ENCODE results near the gene LAMTOR3. TPM values are rescaled to one million over a fixed set of nuclear protein-coding genes. Genes with fewer than 3 reads are reported as not detected.

The LAMTOR3 gene
- total RNA-seq, 1 donor from 2014 or later, result 96.7 TPM

GRCh38 chr4:99917575-99917974 lies 23.3 kb upstream of the LAMTOR3 start:
- no peak overlapping the region for H3K27ac ChIP-seq
- no peaks in the 10 kb centered on the region for H3K9me3 ChIP-seq (ENCODE audit: low read depth)
- peaks cover 25% of the 10 kb centered on the region for H3K36me3 ChIP-seq
- Mint-ChIP-seq H3K27ac (no peak overlapping the region), H3K9me3 (no peaks in the 10 kb centered on the region), H3K36me3 (peaks cover 29% of the 10 kb centered on the region), H3K4me1 (no peaks in the 10 kb centered on the region), H3K4me3 (no peak overlapping the region), H3K27me3 (ENCODE audit: insufficient read depth, low read depth) (no peaks in the 10 kb centered on the region)
- no peaks in the 10 kb centered on the region for H3F3A ChIP-seq (ENCODE audit: low read depth)
- no peak for DNase-seq (ENCODE audit: low spot score)
- TF ChIP-seq EZH2 (IDR thresholded peaks at IDR 0.05), result no peak
- TF ChIP-seq CTCF (IDR thresholded peaks at IDR 0.05), result no peak
- no peak for TF ChIP-seq EZH2phosphoT487 (IDR thresholded peaks at IDR 0.05)
- no peak overlapping the region for H3K4me3 ChIP-seq
- H3K4me1 ChIP-seq, result no peaks in the 10 kb centered on the region
- H3K4me2 ChIP-seq, result no peak overlapping the region
- H3K27me3 ChIP-seq, result no peaks in the 10 kb centered on the region
- H2AFZ ChIP-seq (replicated peaks), result no peak overlapping the region
- H4K20me1 ChIP-seq (ENCODE audit: low read depth), result no peaks in the 10 kb centered on the region
- no peaks in the 10 kb centered on the region for H3K79me2 ChIP-seq (ENCODE audit: low read depth)
- H3K9ac ChIP-seq, result no peak overlapping the region

GRCh38 chr4:99915449-99915848 lies 21.2 kb upstream of the LAMTOR3 start:
- H3K9me3 Mint-ChIP-seq, result no peaks in the 10 kb centered on the region

GRCh38 chr4:99894998-99895397 lies 771 bp upstream of the LAMTOR3 start:
- Histone ChIP-seq H3K79me2 (ENCODE audit: low read depth) (peaks cover 30% of the 10 kb centered on the region), H3K4me3 (peak overlapping the region; percentile 97), H3K9ac (peak overlapping the region; percentile 8), H3K36me3 (peaks cover 5% of the 10 kb centered on the region), H2AFZ (replicated peaks) (peak overlapping the region; percentile 58), H4K20me1 (ENCODE audit: low read depth) (no peaks in the 10 kb centered on the region), H3K27me3 (no peaks in the 10 kb centered on the region), H3K4me1 (peaks cover 5% of the 10 kb centered on the region), H3K9me3 (ENCODE audit: low read depth) (no peaks in the 10 kb centered on the region), H3K4me2 (peak overlapping the region; percentile 98), H3K27ac (peak overlapping the region; percentile 5), H3F3A (ENCODE audit: low read depth) (peaks cover 15% of the 10 kb centered on the region)
- no peaks in the 10 kb centered on the region for H3K9me3 Mint-ChIP-seq
- H3K27me3 Mint-ChIP-seq (ENCODE audit: insufficient read depth, low read depth), result peaks cover 3% of the 10 kb centered on the region
- no peaks in the 10 kb centered on the region for H3K36me3 Mint-ChIP-seq
- H3K27ac Mint-ChIP-seq, result peak overlapping the region; percentile 78
- peak overlapping the region; percentile 98 for H3K4me3 Mint-ChIP-seq
- H3K4me1 Mint-ChIP-seq, result peaks cover 14% of the 10 kb centered on the region
- TF ChIP-seq EZH2 (IDR thresholded peaks at IDR 0.05) (no peak), EZH2phosphoT487 (IDR thresholded peaks at IDR 0.05) (no peak), CTCF (IDR thresholded peaks at IDR 0.05) (no peak)
- no peak for DNase-seq (ENCODE audit: low spot score)

More at GRCh38 chr4:99915449-99915848, 21.2 kb upstream of the LAMTOR3 start:
- peaks cover 20% of the 10 kb centered on the region for H3K36me3 ChIP-seq
- H3K27me3 ChIP-seq, result no peaks in the 10 kb centered on the region
- no peaks in the 10 kb centered on the region for H3F3A ChIP-seq (ENCODE audit: low read depth)
- no peak overlapping the region for H3K27ac ChIP-seq
- H2AFZ ChIP-seq (replicated peaks), result no peak overlapping the region
- Mint-ChIP-seq H3K27me3 (ENCODE audit: insufficient read depth, low read depth) (no peaks in the 10 kb centered on the region), H3K4me3 (no peak overlapping the region), H3K4me1 (no peaks in the 10 kb centered on the region), H3K27ac (no peak overlapping the region), H3K36me3 (peaks cover 27% of the 10 kb centered on the region)
- no peaks in the 10 kb centered on the region for H3K4me1 ChIP-seq
- no peaks in the 10 kb centered on the region for H3K79me2 ChIP-seq (ENCODE audit: low read depth)
- no peak for TF ChIP-seq EZH2phosphoT487 (IDR thresholded peaks at IDR 0.05)
- TF ChIP-seq EZH2 (IDR thresholded peaks at IDR 0.05), result no peak
- no peak for TF ChIP-seq CTCF (IDR thresholded peaks at IDR 0.05)
- no peak overlapping the region for H3K9ac ChIP-seq
- H3K4me3 ChIP-seq, result no peak overlapping the region
- no peak overlapping the region for H3K4me2 ChIP-seq
- H3K9me3 ChIP-seq (ENCODE audit: low read depth), result no peaks in the 10 kb centered on the region
- no peak for DNase-seq (ENCODE audit: low spot score)
- H4K20me1 ChIP-seq (ENCODE audit: low read depth), result no peaks in the 10 kb centered on the region

All from neural progenitor cell (in vitro differentiated cells).